ENCODE data around the gene IMMP2L. TPM values are rescaled to one million over a fixed set of nuclear protein-coding genes. Genes with fewer than 3 reads are reported as not detected.

The IMMP2L gene
- total and polyA plus RNA-seq, 2 of the 13 experiments (the other 11 are each of a cell fraction or from before 2014, with no cell fraction given): 7.8 to 16.9 TPM

DNA sequence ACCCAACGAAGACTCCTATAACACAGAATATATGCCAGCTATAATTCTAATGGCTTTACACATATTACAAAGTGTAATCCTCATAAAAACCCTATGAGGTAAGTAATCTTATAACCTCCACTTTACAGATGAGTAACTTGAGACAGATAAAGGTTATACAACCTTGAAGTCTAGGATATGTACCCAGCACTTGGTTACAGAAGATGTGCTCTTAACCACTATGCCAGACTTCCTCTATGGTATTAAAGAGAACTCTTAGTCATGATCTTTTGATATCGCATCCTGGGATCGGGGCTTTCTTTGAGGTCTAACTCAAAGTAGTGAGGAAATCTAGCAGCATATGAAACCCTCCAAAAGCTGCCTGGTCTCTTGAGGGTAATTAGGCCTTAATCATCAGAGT lies 790.6 kb downstream of the IMMP2L start:
- ChIA-PET POLR2A (no interaction called here), CTCF (ENCODE audit: low intra/inter-chr PET ratio, low total read pairs) (no interaction called here)
- intact Hi-C loops (cut with micrococcal nuclease; ENCODE audit: unreplicated experiment) (no loop called here), in situ Hi-C loops (cut with HindIII; ENCODE audit: extremely low pct_ligation_motif_present, low pct_unique_long_range_greater_than_20kb) (no loop called here)
- no peak for TF ChIP-seq ZFP1 (CRISPR knock-in tag; IDR thresholded peaks at IDR 0.05)
- TF ChIP-seq ADNP (CRISPR knock-in tag; IDR thresholded peaks at IDR 0.05): no peak
- TF ChIP-seq TEAD3 (CRISPR knock-in tag; optimal IDR thresholded peaks at IDR 0.05; ENCODE audit: borderline replicate concordance): no peak
- TF ChIP-seq, protein P1, sequence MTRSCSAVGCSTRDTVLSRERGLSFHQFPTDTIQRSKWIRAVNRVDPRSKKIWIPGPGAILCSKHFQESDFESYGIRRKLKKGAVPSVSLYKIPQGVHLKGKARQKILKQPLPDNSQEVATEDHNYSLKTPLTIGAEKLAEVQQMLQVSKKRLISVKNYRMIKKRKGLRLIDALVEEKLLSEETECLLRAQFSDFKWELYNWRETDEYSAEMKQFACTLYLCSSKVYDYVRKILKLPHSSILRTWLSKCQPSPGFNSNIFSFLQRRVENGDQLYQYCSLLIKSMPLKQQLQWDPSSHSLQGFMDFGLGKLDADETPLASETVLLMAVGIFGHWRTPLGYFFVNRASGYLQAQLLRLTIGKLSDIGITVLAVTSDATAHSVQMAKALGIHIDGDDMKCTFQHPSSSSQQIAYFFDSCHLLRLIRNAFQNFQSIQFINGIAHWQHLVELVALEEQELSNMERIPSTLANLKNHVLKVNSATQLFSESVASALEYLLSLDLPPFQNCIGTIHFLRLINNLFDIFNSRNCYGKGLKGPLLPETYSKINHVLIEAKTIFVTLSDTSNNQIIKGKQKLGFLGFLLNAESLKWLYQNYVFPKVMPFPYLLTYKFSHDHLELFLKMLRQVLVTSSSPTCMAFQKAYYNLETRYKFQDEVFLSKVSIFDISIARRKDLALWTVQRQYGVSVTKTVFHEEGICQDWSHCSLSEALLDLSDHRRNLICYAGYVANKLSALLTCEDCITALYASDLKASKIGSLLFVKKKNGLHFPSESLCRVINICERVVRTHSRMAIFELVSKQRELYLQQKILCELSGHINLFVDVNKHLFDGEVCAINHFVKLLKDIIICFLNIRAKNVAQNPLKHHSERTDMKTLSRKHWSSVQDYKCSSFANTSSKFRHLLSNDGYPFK (CRISPR knock-in tag; IDR thresholded peaks at IDR 0.05; ENCODE audit: borderline replicate concordance): no peak
- TF ChIP-seq ZNF672 (CRISPR knock-in tag; IDR thresholded peaks at IDR 0.05): no peak
- no peak for TF ChIP-seq ZNF790 (CRISPR knock-in tag; IDR thresholded peaks at IDR 0.05; ENCODE audit: borderline replicate concordance)
- TF ChIP-seq KLF12 (CRISPR knock-in tag; IDR thresholded peaks at IDR 0.05; ENCODE audit: borderline replicate concordance): no peak
- no peak for TF ChIP-seq MAFG (CRISPR knock-in tag; IDR thresholded peaks at IDR 0.05)
- TF ChIP-seq, protein P2, sequence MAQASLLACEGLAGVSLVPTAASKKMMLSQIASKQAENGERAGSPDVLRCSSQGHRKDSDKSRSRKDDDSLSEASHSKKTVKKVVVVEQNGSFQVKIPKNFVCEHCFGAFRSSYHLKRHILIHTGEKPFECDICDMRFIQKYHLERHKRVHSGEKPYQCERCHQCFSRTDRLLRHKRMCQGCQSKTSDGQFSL (CRISPR knock-in tag; IDR thresholded peaks at IDR 0.05): no peak
- no peak for TF ChIP-seq RFXAP (CRISPR knock-in tag; IDR thresholded peaks at IDR 0.05; ENCODE audit: borderline replicate concordance)
- TF ChIP-seq ZNF354B (CRISPR knock-in tag; IDR thresholded peaks at IDR 0.05): no peak
- TF ChIP-seq HNRNPH1 (optimal IDR thresholded peaks at IDR 0.05; ENCODE audit: low read depth, low read length): no peak
- TF ChIP-seq ZNF451 (CRISPR knock-in tag; IDR thresholded peaks at IDR 0.05): no peak
- TF ChIP-seq MAF1 (CRISPR knock-in tag; IDR thresholded peaks at IDR 0.05; ENCODE audit: borderline replicate concordance): no peak
- no TSS peak for BruUV-seq (replicated peaks)
- no peaks in the 10 kb centered on the region for H3K36me3 ChIP-seq (replicated peaks in 1 of 2; ENCODE audit: control insufficient read depth in 1 of 2, insufficient read depth in 2 of 2, low read length in 2 of 2)
- DNase-seq (ENCODE audit: low spot score) (no peak), FAIRE-seq (no peak), ATAC-seq (no peak)
- H3K27ac ChIP-seq (ENCODE audit: extremely low read length, insufficient read depth, low read length): no peak overlapping the region
- no peak overlapping the region for H3K4me2 ChIP-seq (ENCODE audit: low read depth, low read length)
- H4K20me1 ChIP-seq (ENCODE audit: insufficient read depth, low read length): no peaks in the 10 kb centered on the region
- no peak overlapping the region for H3K9ac ChIP-seq (ENCODE audit: insufficient read depth, low read depth, low read length)
- no peaks in the 10 kb centered on the region for H3K9me3 ChIP-seq (ENCODE audit: low read length)
- no peaks in the 10 kb centered on the region for H3K27me3 ChIP-seq (ENCODE audit: control insufficient read depth in 1 of 2, insufficient read depth in 2 of 2, low read length in 2 of 2)
- no peak overlapping the region for H3K4me3 ChIP-seq (replicated peaks in 1 of 3; ENCODE audit: insufficient read depth in 1 of 3, low read depth in 2 of 3, low read length in 3 of 3)
- no peak overlapping the region for H2AFZ ChIP-seq (ENCODE audit: low read length)
- no peaks in the 10 kb centered on the region for H3K79me2 ChIP-seq (ENCODE audit: insufficient read depth, low read length)
- no peaks in the 10 kb centered on the region for H3K4me1 ChIP-seq (ENCODE audit: insufficient read depth, low read length)
- 46% methylated on average over 3 of the region's 3 CpGs for WGBS (ENCODE audit: low lambda C conversion rate)

Measured in HepG2 (cell line).